Psoas muscle (tissue), 8 donors: ENCODE results near the gene ARHGEF17. TPM values are rescaled to one million over a fixed set of nuclear protein-coding genes. Genes with fewer than 3 reads are reported as not detected.
A peak's percentile ranks its signal among the peaks of the same experiment; 100 is the strongest.

ENCODE experiments used
- ATAC-seq, 4 donors: fragments of 200-7000 bp; cut with Tn5 transposase; one replicate each; pipeline ENCODE4 v1.9.1; 2020; ENCODE audit warnings: moderate library complexity in 3 of 4, mild to moderate bottlenecking in 2 of 4
- DNase-seq, 2 donors: peaks; one replicate each; pipeline ENCODE4 v3.0.0-alpha.2; 2020
- H3K27ac ChIP-seq: fragments of 200-600 bp; one replicate; pipeline ENCODE4 v1.8.0; 2022
- H3K27me3 ChIP-seq, 3 donors: fragments of 200-600 bp in 1 of 3; one replicate each; pipeline versions ENCODE4 v1.6.1 to v1.8.0; 2013 to 2022; ENCODE audit warnings: low read length in 2 of 3, mild to moderate bottlenecking in 2 of 3, moderate library complexity in 1 of 3; ENCODE audit not compliant: insufficient read depth in 3 of 3
- H3K36me3 ChIP-seq, 2 donors: fragments of 200-600 bp in 1 of 2; one replicate each; pipeline versions ENCODE4 v1.6.1 to v1.8.0; 2013 to 2022; ENCODE audit warnings: low read depth in 1 of 2, mild to moderate bottlenecking in 1 of 2, moderate library complexity in 1 of 2; ENCODE audit not compliant: insufficient read depth in 1 of 2
- H3K4me1 ChIP-seq: fragments of 200-600 bp; one replicate; pipeline ENCODE4 v1.8.0; 2022
- H3K4me3 ChIP-seq: fragments of 200-600 bp; one replicate; pipeline ENCODE4 v1.8.0; 2022; ENCODE audit warnings: mild to moderate bottlenecking
- H3K9me3 ChIP-seq: fragments of 200-600 bp; one replicate; pipeline ENCODE4 v1.8.0; 2022
- CTCF ChIP-seq: fragments of 200-600 bp; IDR thresholded peaks from one replicate; pipeline ENCODE4 v1.8.0; 2022; ENCODE audit warnings: antibody characterized with exemption
- WGBS, 3 donors: extraction: QIAGEN DNeasy Blood & Tissue Kit; methylation state at CpG; one replicate each; pipeline versions ENCODE4 v1.1.6 to v1.1.7; 2013; 5-methylcytosine and 5-hydroxymethylcytosine counted together
- intact Hi-C, 2 donors: fragments of 100-400 bp; cut with DNase I; formaldehyde crosslinking; loops; one replicate each; pipeline versions ENCODE4 v1.11.0 to v1.14.2; 2022
- polyA plus RNA-seq, 3 donors: library from polyadenylated mRNA; stranded (reverse); fragments of 200-250 nt; gene quantifications; one replicate each; pipeline ENCODE4 v1.2.3, GENCODE V29; 2013
- total RNA-seq, 4 donors: library from RNA; stranded (reverse); fragmentation: NEBNext Ultra II Directional in 2 of 4; extraction: Animal tissue kit (Norgen Biotek cat#: 25700) in 2 of 4; gene quantifications; one replicate each; pipeline versions ENCODE4 v1.2.1 to v1.2.4, GENCODE V29; 2021 to 2023
- donor health status: healthy with polysubstance abuse.
- donor health status: DM: no; HTN: no; CAD: no; lungs with moderate emphysema.
- donor health status: Bipolar disorder and iron deficiency.
- donor health status: healthy.
- donor health status: DM: yes; HTN: yes; CAD: no.
- donor health status: DM: no; HTN: no; CAD: no.
- donor health status: DM: no; HTN: no; CAD: no.
- donor health status: DM: yes; HTN: yes; CAD: no.

ARHGEF17 gene
- total and polyA plus RNA-seq, 7 donors = 5.7 to 38.4 (median 10.8) TPM

DNA sequence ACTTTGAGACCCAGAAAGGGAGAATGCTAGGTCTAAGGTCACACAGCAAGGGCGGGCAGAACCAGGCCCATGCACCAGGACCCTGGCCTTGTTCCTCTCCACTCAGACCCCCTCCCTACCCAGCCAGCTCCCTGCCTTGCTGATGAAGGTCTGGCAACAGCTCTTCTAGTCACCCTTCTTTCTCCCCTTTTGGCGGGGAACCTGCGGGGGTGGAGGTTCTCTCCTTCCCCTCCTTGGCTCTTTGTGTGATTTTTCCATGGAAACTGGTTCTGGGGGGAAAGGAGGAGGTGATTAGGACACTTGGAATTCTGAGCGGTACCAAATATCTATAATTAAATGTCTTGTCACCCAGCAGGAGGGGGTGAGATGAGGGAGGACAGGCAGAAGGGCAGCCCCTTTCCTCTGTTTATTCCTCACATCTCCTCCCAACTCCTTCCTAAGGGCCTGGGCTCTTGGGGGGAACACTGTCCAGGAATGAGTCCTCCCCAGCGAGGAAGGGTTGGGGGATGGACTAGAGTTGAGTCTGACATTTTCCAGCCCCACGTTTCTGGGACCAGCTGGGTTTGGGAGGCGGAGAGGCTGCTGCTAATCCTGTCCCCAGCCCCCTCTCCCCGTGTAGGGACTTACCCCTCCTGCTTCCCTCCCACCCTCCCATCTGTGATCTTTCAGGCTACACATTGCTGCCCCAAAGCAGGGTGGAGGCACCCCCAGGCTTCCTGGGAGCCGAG lies 7.4 kb downstream of the ARHGEF17 start:
- H3K4me3 ChIP-seq = peak overlapping the region; percentile 22
- peaks cover 8% of the 10 kb centered on the region for H3K4me1 ChIP-seq
- intact Hi-C loops = no loop called here
- no peak for ATAC-seq
- 74 to 81% (median 80%) methylated on average over 9 of the region's 9 CpGs for WGBS, 3 donors
- TF ChIP-seq CTCF = no peak
- DNase-seq = peak in 1 of 2 donors; percentile 29
- H3K27me3 ChIP-seq = no peaks in the 10 kb centered on the region
- peak overlapping the region; percentile 36 for H3K27ac ChIP-seq
- H3K36me3 ChIP-seq = no peaks in the 10 kb centered on the region
- H3K9me3 ChIP-seq = no peaks in the 10 kb centered on the region

DNA sequence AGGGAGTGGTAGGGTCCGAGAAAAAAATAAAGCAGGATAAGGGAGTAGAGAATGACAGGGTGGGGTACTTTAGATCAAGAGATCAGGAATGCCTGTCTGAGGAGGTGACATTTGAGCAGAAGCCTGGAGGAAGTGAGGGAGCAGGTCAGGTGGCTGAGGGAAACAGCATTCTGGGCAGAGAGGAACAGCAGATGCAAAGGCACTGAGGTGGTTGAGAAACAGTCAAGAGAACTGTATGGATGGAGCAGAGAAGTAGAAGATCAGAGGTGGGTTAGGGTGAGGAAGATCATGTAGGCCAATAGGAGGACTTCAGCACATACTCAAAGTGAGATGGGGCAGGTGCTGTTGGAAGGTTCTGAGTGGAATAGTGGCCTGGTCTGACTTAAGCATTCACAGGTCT lies 8.3 kb downstream of the ARHGEF17 start:
- no peak for ATAC-seq
- DNase-seq = no peak
- Histone ChIP-seq H3K36me3 (no peaks in the 10 kb centered on the region), H3K27ac (peak overlapping the region; percentile 5), H3K4me1 (peaks cover 8% of the 10 kb centered on the region), H3K4me3 (no peak overlapping the region), H3K27me3 (no peaks in the 10 kb centered on the region), H3K9me3 (no peaks in the 10 kb centered on the region)
- TF ChIP-seq CTCF = no peak
- intact Hi-C loops = no loop called here
- 78 to 83% (median 81%) methylated on average over 1 of the region's 1 CpG for WGBS, 3 donors

GRCh38 chr11:73317373-73317772 lies 9.3 kb downstream of the ARHGEF17 start:
- H3K27ac ChIP-seq = peak overlapping the region; percentile 6
- no peaks in the 10 kb centered on the region for H3K9me3 ChIP-seq
- ATAC-seq (peak in 3 of 4 donors; percentile 29 to 62 (median 33)), DNase-seq (peak in 1 of 2 donors; percentile 56)
- H3K27me3 ChIP-seq = no peaks in the 10 kb centered on the region
- H3K4me3 ChIP-seq = peak overlapping the region; percentile 0
- H3K36me3 ChIP-seq = no peaks in the 10 kb centered on the region
- no peak for TF ChIP-seq CTCF
- intact Hi-C loops = no loop called here
- H3K4me1 ChIP-seq = peaks cover 10% of the 10 kb centered on the region
- 41 to 61% (median 49%) methylated on average over 4 of the region's 4 CpGs for WGBS, 3 donors

- peak in 1 of 2 donors; percentile 31 for DNase-seq
- 69 to 86% (median 83%) methylated on average over 3 of the region's 3 CpGs for WGBS, 3 donors
- Histone ChIP-seq H3K27ac (peak overlapping the region; percentile 6), H3K4me1 (peaks cover 13% of the 10 kb centered on the region), H3K9me3 (no peaks in the 10 kb centered on the region), H3K27me3 (no peaks in the 10 kb centered on the region), H3K4me3 (no peak overlapping the region), H3K36me3 (no peaks in the 10 kb centered on the region)
- no peak for TF ChIP-seq CTCF
- ATAC-seq = no peak
- intact Hi-C loops = no loop called here
These were observed 9.7 kb downstream of the ARHGEF17 start for GRCh38 chr11:73317803-73318202.
